ENCODE measurements around the gene NFS1. TPM values are rescaled to one million over a fixed set of nuclear protein-coding genes. Genes with fewer than 3 reads are reported as not detected.

Gene NFS1
- total RNA-seq, 2 donors from 2014 or later = 43.3 to 46.0 TPM

GRCh38 chr20:35653430-35653734 is 45.8 kb downstream of the NFS1 start:
- H3K4me3 Mint-ChIP-seq = no peak overlapping the region
- no peaks in the 10 kb centered on the region for H3K27me3 Mint-ChIP-seq (ENCODE audit: low read depth)
- peaks cover 61% of the 10 kb centered on the region for H3K4me1 Mint-ChIP-seq (ENCODE audit: low read depth)
- H3K27ac Mint-ChIP-seq = no peak overlapping the region
- H3K9me3 Mint-ChIP-seq = no peaks in the 10 kb centered on the region
- no peak for DNase-seq
- H3K36me3 Mint-ChIP-seq (ENCODE audit: insufficient read depth in 2 of 2) = peaks cover 4 to 20% of the 10 kb centered on the region in 2 donors
- ATAC-seq (replicated peaks in 1 of 2) = no peak

GRCh38 chr20:35652641-35653429 is 46.3 kb downstream of the NFS1 start:
- no peak for DNase-seq
- Mint-ChIP-seq H3K4me1 (ENCODE audit: low read depth) (peaks cover 61% of the 10 kb centered on the region), H3K4me3 (no peak overlapping the region), H3K36me3 (ENCODE audit: insufficient read depth in 2 of 2) (peaks cover 4 to 23% of the 10 kb centered on the region in 2 donors), H3K27me3 (ENCODE audit: low read depth) (no peaks in the 10 kb centered on the region), H3K9me3 (no peaks in the 10 kb centered on the region), H3K27ac (no peak overlapping the region)
- no peak for ATAC-seq (replicated peaks in 1 of 2)

- Mint-ChIP-seq H3K27ac (peak overlapping the region; percentile 80), H3K36me3 (ENCODE audit: insufficient read depth in 2 of 2) (peaks cover 0 to 22% of the 10 kb centered on the region in 2 donors), H3K4me1 (ENCODE audit: low read depth) (peaks cover 58% of the 10 kb centered on the region), H3K27me3 (ENCODE audit: low read depth) (no peaks in the 10 kb centered on the region), H3K4me3 (no peak overlapping the region), H3K9me3 (no peaks in the 10 kb centered on the region)
- ATAC-seq (replicated peaks in 1 of 2) (no peak), DNase-seq (no peak)
Measured at GRCh38 chr20:35651958-35652357, 47.2 kb downstream of the NFS1 start.

- no peaks in the 10 kb centered on the region for H3K27me3 Mint-ChIP-seq (ENCODE audit: low read depth)
- H3K4me1 Mint-ChIP-seq (ENCODE audit: low read depth) = peaks cover 61% of the 10 kb centered on the region
- DNase-seq (no peak), ATAC-seq (replicated peaks in 1 of 2) (peak in 1 of 2 donors; percentile 15)
- H3K27ac Mint-ChIP-seq = no peak overlapping the region
- no peaks in the 10 kb centered on the region for H3K9me3 Mint-ChIP-seq
- peak overlapping the region in 1 of 2 donors; percentile 41 for H3K4me3 Mint-ChIP-seq
- H3K36me3 Mint-ChIP-seq (ENCODE audit: insufficient read depth in 2 of 2) = peaks cover 0 to 21% of the 10 kb centered on the region in 2 donors
Measured at GRCh38 chr20:35650632-35651031, 48.5 kb downstream of the NFS1 start.

GRCh38 chr20:35648836-35649235 is 50.3 kb downstream of the NFS1 start:
- Mint-ChIP-seq H3K4me3 (no peak overlapping the region), H3K9me3 (no peaks in the 10 kb centered on the region), H3K4me1 (ENCODE audit: low read depth) (peaks cover 76% of the 10 kb centered on the region), H3K36me3 (ENCODE audit: insufficient read depth in 2 of 2) (peaks cover 0 to 21% of the 10 kb centered on the region in 2 donors), H3K27ac (peak overlapping the region; percentile 57), H3K27me3 (ENCODE audit: low read depth) (no peaks in the 10 kb centered on the region)
- ATAC-seq (replicated peaks in 1 of 2) (no peak), DNase-seq (no peak)

GRCh38 chr20:35644806-35645205 is 54.3 kb downstream of the NFS1 start:
- Mint-ChIP-seq H3K27ac (peak overlapping the region; percentile 47), H3K4me1 (ENCODE audit: low read depth) (peaks cover 89% of the 10 kb centered on the region), H3K36me3 (ENCODE audit: insufficient read depth in 2 of 2) (peaks cover 0 to 16% of the 10 kb centered on the region in 2 donors), H3K27me3 (ENCODE audit: low read depth) (no peaks in the 10 kb centered on the region), H3K4me3 (no peak overlapping the region), H3K9me3 (no peaks in the 10 kb centered on the region)
- no peak for ATAC-seq (replicated peaks in 1 of 2)
- DNase-seq = no peak

- H3K4me1 Mint-ChIP-seq (ENCODE audit: low read depth) = peaks cover 76% of the 10 kb centered on the region
- H3K27ac Mint-ChIP-seq = peak overlapping the region; percentile 51
- no peaks in the 10 kb centered on the region for H3K9me3 Mint-ChIP-seq
- H3K4me3 Mint-ChIP-seq = no peak overlapping the region
- H3K27me3 Mint-ChIP-seq (ENCODE audit: low read depth) = no peaks in the 10 kb centered on the region
- ATAC-seq (replicated peaks in 1 of 2) (no peak), DNase-seq (no peak)
- H3K36me3 Mint-ChIP-seq (ENCODE audit: insufficient read depth in 2 of 2) = peaks cover 0 to 8% of the 10 kb centered on the region in 2 donors
Measured at GRCh38 chr20:35643045-35643444, 56.1 kb downstream of the NFS1 start.

- peaks cover 0 to 2% of the 10 kb centered on the region in 2 donors for H3K36me3 Mint-ChIP-seq (ENCODE audit: insufficient read depth in 2 of 2)
- DNase-seq (no peak), ATAC-seq (replicated peaks in 1 of 2) (no peak)
- no peaks in the 10 kb centered on the region for H3K9me3 Mint-ChIP-seq
- no peak overlapping the region for H3K27ac Mint-ChIP-seq
- no peak overlapping the region for H3K4me3 Mint-ChIP-seq
- peaks cover 80% of the 10 kb centered on the region for H3K4me1 Mint-ChIP-seq (ENCODE audit: low read depth)
- no peaks in the 10 kb centered on the region for H3K27me3 Mint-ChIP-seq (ENCODE audit: low read depth)
Measured at GRCh38 chr20:35641743-35642142, 57.4 kb downstream of the NFS1 start.

- Mint-ChIP-seq H3K36me3 (ENCODE audit: insufficient read depth in 2 of 2) (no peaks in the 10 kb centered on the region), H3K4me3 (no peak overlapping the region), H3K27ac (peak overlapping the region; percentile 85), H3K9me3 (no peaks in the 10 kb centered on the region), H3K4me1 (ENCODE audit: low read depth) (peaks cover 80% of the 10 kb centered on the region), H3K27me3 (ENCODE audit: low read depth) (no peaks in the 10 kb centered on the region)
- ATAC-seq (replicated peaks in 1 of 2) (no peak), DNase-seq (no peak)
Measured at GRCh38 chr20:35640724-35641123, 58.4 kb downstream of the NFS1 start.

- peaks cover 0 to 2% of the 10 kb centered on the region in 2 donors for H3K36me3 Mint-ChIP-seq (ENCODE audit: insufficient read depth in 2 of 2)
- H3K4me1 Mint-ChIP-seq (ENCODE audit: low read depth) = peaks cover 70% of the 10 kb centered on the region
- ATAC-seq (replicated peaks in 1 of 2) (no peak), DNase-seq (no peak)
- no peaks in the 10 kb centered on the region for H3K27me3 Mint-ChIP-seq (ENCODE audit: low read depth)
- H3K4me3 Mint-ChIP-seq = no peak overlapping the region
- no peaks in the 10 kb centered on the region for H3K9me3 Mint-ChIP-seq
- peak overlapping the region; percentile 35 for H3K27ac Mint-ChIP-seq
Measured at GRCh38 chr20:35638751-35639150, 60.4 kb downstream of the NFS1 start.

GRCh38 chr20:35637276-35637675 is 61.9 kb downstream of the NFS1 start:
- DNase-seq = no peak
- Mint-ChIP-seq H3K4me3 (no peak overlapping the region), H3K27ac (no peak overlapping the region), H3K9me3 (no peaks in the 10 kb centered on the region), H3K27me3 (ENCODE audit: low read depth) (no peaks in the 10 kb centered on the region), H3K36me3 (ENCODE audit: insufficient read depth in 2 of 2) (peaks cover 0 to 2% of the 10 kb centered on the region in 2 donors), H3K4me1 (ENCODE audit: low read depth) (peaks cover 55% of the 10 kb centered on the region)
- ATAC-seq (replicated peaks in 1 of 2) = no peak

- ATAC-seq (replicated peaks in 1 of 2) = no peak
- no peak overlapping the region for H3K4me3 Mint-ChIP-seq
- H3K27ac Mint-ChIP-seq = peak overlapping the region; percentile 5
- no peaks in the 10 kb centered on the region for H3K27me3 Mint-ChIP-seq (ENCODE audit: low read depth)
- no peaks in the 10 kb centered on the region for H3K9me3 Mint-ChIP-seq
- H3K4me1 Mint-ChIP-seq (ENCODE audit: low read depth) = peaks cover 45% of the 10 kb centered on the region
- H3K36me3 Mint-ChIP-seq (ENCODE audit: insufficient read depth in 2 of 2) = peaks cover 0 to 2% of the 10 kb centered on the region in 2 donors
- DNase-seq = no peak
Measured at GRCh38 chr20:35636095-35636494, 63.1 kb downstream of the NFS1 start.

GRCh38 chr20:35635652-35636051 is 63.5 kb downstream of the NFS1 start:
- Mint-ChIP-seq H3K36me3 (ENCODE audit: insufficient read depth in 2 of 2) (peaks cover 0 to 2% of the 10 kb centered on the region in 2 donors), H3K27ac (no peak overlapping the region), H3K4me3 (no peak overlapping the region), H3K4me1 (ENCODE audit: low read depth) (peaks cover 40% of the 10 kb centered on the region), H3K9me3 (no peaks in the 10 kb centered on the region), H3K27me3 (ENCODE audit: low read depth) (no peaks in the 10 kb centered on the region)
- ATAC-seq (replicated peaks in 1 of 2) (no peak), DNase-seq (no peak)

Measured in activated T-cell treated with anti-CD3 and anti-CD28 coated beads, Interleukin-2, amount 50 U/mL, for 72 hours (primary cell).